Endodermal cell (in vitro differentiated cells): ENCODE measurements around the gene SWT1. TPM values are rescaled to one million over a fixed set of nuclear protein-coding genes. Genes with fewer than 3 reads are reported as not detected.

Source experiments
- DNase-seq: peaks from one replicate; pipeline ENCODE4 v3.0.0-alpha.2; 2017
- H3K27ac ChIP-seq: 2 replicates; pipeline ENCODE4 v1.5.1; 2013; ENCODE audit warnings: mild to moderate bottlenecking, low read depth, low read length, moderate library complexity
- H3K27me3 ChIP-seq: 2 replicates; pipeline ENCODE4 v1.6.1; 2013; ENCODE audit warnings: mild to moderate bottlenecking, low read length, moderate library complexity; ENCODE audit not compliant: insufficient read depth, control insufficient read depth, poor library complexity, severe bottlenecking
- H3K36me3 ChIP-seq: 2 replicates; pipeline ENCODE4 v1.7.0; 2013; ENCODE audit warnings: mild to moderate bottlenecking, low read length, moderate library complexity; ENCODE audit not compliant: control insufficient read depth, insufficient read depth
- H3K4me1 ChIP-seq: one replicate; pipeline ENCODE4 v1.7.0; 2013; ENCODE audit warnings: low read length; ENCODE audit not compliant: control insufficient read depth, insufficient read depth
- H3K4me3 ChIP-seq: 2 replicates; pipeline ENCODE4 v1.5.1; 2013; ENCODE audit warnings: mild to moderate bottlenecking, low read length, moderate library complexity
- H3K9ac ChIP-seq: 2 replicates; pipeline ENCODE4 v1.6.1; 2013; ENCODE audit warnings: mild to moderate bottlenecking, low read length, moderate library complexity; ENCODE audit not compliant: poor library complexity, severe bottlenecking; ENCODE audit errors: extremely low read depth
- H3K9me3 ChIP-seq: 2 replicates; pipeline ENCODE4 v1.6.1; 2013; ENCODE audit warnings: mild to moderate bottlenecking, low read length, moderate library complexity; ENCODE audit not compliant: control insufficient read depth
- H3K27ac Mint-ChIP-seq: 2 replicates; pipeline ENCODE4 v1.8.0; 2020; ENCODE audit warnings: mixed read lengths
- H3K27me3 Mint-ChIP-seq: 2 replicates; pipeline ENCODE4 v1.8.0; 2021; ENCODE audit warnings: mild to moderate bottlenecking, mixed read lengths; ENCODE audit not compliant: insufficient read depth
- H3K36me3 Mint-ChIP-seq: 2 replicates; pipeline ENCODE4 v1.8.0; 2020; ENCODE audit warnings: low read depth, mixed read lengths
- H3K4me1 Mint-ChIP-seq: 2 replicates; pipeline ENCODE4 v1.8.0; 2020; ENCODE audit warnings: mixed read lengths
- H3K4me3 Mint-ChIP-seq: 2 replicates; pipeline ENCODE4 v1.8.0; 2020; ENCODE audit warnings: mild to moderate bottlenecking, moderate library complexity, mixed read lengths
- H3K9me3 Mint-ChIP-seq: 2 replicates; pipeline ENCODE4 v1.8.0; 2020; ENCODE audit warnings: mild to moderate bottlenecking, mixed read lengths
- CTCF ChIP-seq: fragments of 200-600 bp; sonication (generic); conservative IDR thresholded peaks from 2 replicates; pipeline ENCODE4 v1.5.0; 2021; ENCODE audit warnings: antibody characterized with exemption, mild to moderate bottlenecking
- WGBS, 2 experiments: methylation state at CpG; one replicate each; pipeline versions ENCODE4 v1.1.5 to v1.1.7; 2013; ENCODE audit warnings: missing lambda C conversion rate in 2 of 2, mixed read lengths in 1 of 2; ENCODE audit not compliant: insufficient coverage in 1 of 2, insufficient read length in 1 of 2; 5-methylcytosine and 5-hydroxymethylcytosine counted together
- total RNA-seq, 2 donors: library from RNA; stranded (reverse); fragmentation: NEBNext Ultra II Directional in 1 of 2; extraction: Animal tissue kit (Norgen Biotek cat#: 25700) in 1 of 2; gene quantifications; 2 replicates in 1 of 2; 3 replicates in 1 of 2; pipeline ENCODE4 v1.2.1, GENCODE V29; 2021

SWT1 gene
- total RNA-seq, 2 donors from 2014 or later = 9.7 to 13.4 TPM

GRCh38 chr1:185265314-185265713 is 108.3 kb downstream of the SWT1 start:
- Histone ChIP-seq H3K9ac (no peak overlapping the region), H3K4me1 (no peaks in the 10 kb centered on the region), H3K27ac (no peak overlapping the region), H3K9me3 (no peaks in the 10 kb centered on the region), H3K27me3 (no peaks in the 10 kb centered on the region), H3K36me3 (no peaks in the 10 kb centered on the region), H3K4me3 (no peak overlapping the region)
- no peak for TF ChIP-seq CTCF
- no peaks in the 10 kb centered on the region for H3K36me3 Mint-ChIP-seq
- DNase-seq = no peak
- no peak overlapping the region for H3K27ac Mint-ChIP-seq
- H3K9me3 Mint-ChIP-seq = no peaks in the 10 kb centered on the region
- H3K4me1 Mint-ChIP-seq = peaks cover 7% of the 10 kb centered on the region
- 87 to 96% methylated on average over 2 to 4 of the region's 4 CpGs for WGBS, 2 experiments
- no peaks in the 10 kb centered on the region for H3K27me3 Mint-ChIP-seq
- no peak overlapping the region for H3K4me3 Mint-ChIP-seq

GRCh38 chr1:185267301-185267700 is 110.3 kb downstream of the SWT1 start:
- Histone ChIP-seq H3K36me3 (no peaks in the 10 kb centered on the region), H3K9me3 (no peaks in the 10 kb centered on the region), H3K9ac (no peak overlapping the region), H3K27me3 (no peaks in the 10 kb centered on the region), H3K4me1 (no peaks in the 10 kb centered on the region), H3K27ac (no peak overlapping the region), H3K4me3 (no peak overlapping the region)
- Mint-ChIP-seq H3K27ac (no peak overlapping the region), H3K4me3 (no peak overlapping the region), H3K27me3 (no peaks in the 10 kb centered on the region), H3K36me3 (no peaks in the 10 kb centered on the region), H3K4me1 (peaks cover 7% of the 10 kb centered on the region), H3K9me3 (no peaks in the 10 kb centered on the region)
- WGBS, 2 experiments = 83 to 86% methylated on average over 3 of the region's 3 CpGs
- no peak for DNase-seq
- no peak for TF ChIP-seq CTCF

GRCh38 chr1:185267701-185268100 is 110.7 kb downstream of the SWT1 start:
- TF ChIP-seq CTCF = no peak
- Mint-ChIP-seq H3K9me3 (no peaks in the 10 kb centered on the region), H3K36me3 (no peaks in the 10 kb centered on the region), H3K27me3 (no peaks in the 10 kb centered on the region), H3K27ac (no peak overlapping the region), H3K4me3 (no peak overlapping the region), H3K4me1 (peaks cover 7% of the 10 kb centered on the region)
- Histone ChIP-seq H3K4me3 (no peak overlapping the region), H3K9me3 (no peaks in the 10 kb centered on the region), H3K9ac (no peak overlapping the region), H3K36me3 (no peaks in the 10 kb centered on the region), H3K27ac (no peak overlapping the region), H3K27me3 (no peaks in the 10 kb centered on the region), H3K4me1 (no peaks in the 10 kb centered on the region)
- no peak for DNase-seq
